OCI-LY1 (cell line): ENCODE measurements around the gene PRKCE.

Experiments used
- EZH2 ChIP-seq: fragments of 200-600 bp; sonication (generic), shearing (Covaris generic); IDR thresholded peaks from 2 replicates; pipeline ENCODE4 v1.8.0; 2017; ENCODE audit warnings: borderline replicate concordance, mixed run types, mild to moderate bottlenecking, antibody characterized with exemption, low read length, moderate library complexity, mixed read lengths
- TF ChIP-seq, protein P1 (sequence below): fragments of 200-600 bp; sonication (generic), shearing (Covaris generic); IDR thresholded peaks from 2 replicates; pipeline ENCODE4 v1.5.1; 2017; ENCODE audit warnings: mild to moderate bottlenecking, antibody characterized with exemption, low read length, moderate library complexity, mixed read lengths

DNA sequence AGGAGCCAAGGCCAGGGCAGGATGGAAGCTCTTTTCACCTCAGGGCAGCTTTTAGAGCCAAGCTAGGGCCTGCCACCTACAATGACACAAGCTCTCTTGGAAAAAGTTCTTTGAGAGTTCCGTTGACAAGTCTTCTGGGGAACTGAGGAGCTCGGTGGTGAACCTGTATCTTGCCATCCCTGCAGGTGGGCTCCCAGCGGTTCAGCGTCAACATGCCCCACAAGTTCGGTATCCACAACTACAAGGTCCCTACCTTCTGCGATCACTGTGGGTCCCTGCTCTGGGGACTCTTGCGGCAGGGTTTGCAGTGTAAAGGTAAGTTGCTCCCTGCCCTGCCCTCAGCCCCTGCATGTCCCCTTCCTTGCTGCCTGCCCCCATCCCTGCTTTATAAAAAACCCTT is 332.9 kb downstream of the PRKCE start:
- TF ChIP-seq, protein P1, sequence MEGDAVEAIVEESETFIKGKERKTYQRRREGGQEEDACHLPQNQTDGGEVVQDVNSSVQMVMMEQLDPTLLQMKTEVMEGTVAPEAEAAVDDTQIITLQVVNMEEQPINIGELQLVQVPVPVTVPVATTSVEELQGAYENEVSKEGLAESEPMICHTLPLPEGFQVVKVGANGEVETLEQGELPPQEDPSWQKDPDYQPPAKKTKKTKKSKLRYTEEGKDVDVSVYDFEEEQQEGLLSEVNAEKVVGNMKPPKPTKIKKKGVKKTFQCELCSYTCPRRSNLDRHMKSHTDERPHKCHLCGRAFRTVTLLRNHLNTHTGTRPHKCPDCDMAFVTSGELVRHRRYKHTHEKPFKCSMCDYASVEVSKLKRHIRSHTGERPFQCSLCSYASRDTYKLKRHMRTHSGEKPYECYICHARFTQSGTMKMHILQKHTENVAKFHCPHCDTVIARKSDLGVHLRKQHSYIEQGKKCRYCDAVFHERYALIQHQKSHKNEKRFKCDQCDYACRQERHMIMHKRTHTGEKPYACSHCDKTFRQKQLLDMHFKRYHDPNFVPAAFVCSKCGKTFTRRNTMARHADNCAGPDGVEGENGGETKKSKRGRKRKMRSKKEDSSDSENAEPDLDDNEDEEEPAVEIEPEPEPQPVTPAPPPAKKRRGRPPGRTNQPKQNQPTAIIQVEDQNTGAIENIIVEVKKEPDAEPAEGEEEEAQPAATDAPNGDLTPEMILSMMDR: no peak
- TF ChIP-seq EZH2: no peak
